Fibroblast of pulmonary artery (primary cell): ENCODE results near the gene RECQL5.

Experiments
- DNase-seq: peaks from one replicate; pipeline ENCODE4 v3.0.0-alpha.2; 2010; ENCODE audit warnings: low read depth
- H3K4me3 ChIP-seq: replicated peaks from 2 replicates; pipeline ENCODE4 v1.5.1; 2011; ENCODE audit warnings: low read depth, mild to moderate bottlenecking, control low read depth, low read length, moderate library complexity
- CTCF ChIP-seq: IDR thresholded peaks from 2 replicates; pipeline ENCODE4 v1.5.1; 2011; ENCODE audit warnings: mild to moderate bottlenecking, control low read depth, low read length, inconsistent platforms; ENCODE audit errors: missing control alignments

RECQL5 gene

GRCh38 chr17:75624714-75625345, 42.1 kb downstream of the RECQL5 start:
- no peak for DNase-seq
- H3K4me3 ChIP-seq, result no peak overlapping the region
- TF ChIP-seq CTCF, result no peak

GRCh38 chr17:75624021-75624420, 42.9 kb downstream of the RECQL5 start:
- no peak for DNase-seq
- H3K4me3 ChIP-seq, result no peak overlapping the region
- TF ChIP-seq CTCF, result no peak

GRCh38 chr17:75623386-75623785, 43.6 kb downstream of the RECQL5 start:
- peak; percentile 3 for DNase-seq
- no peak for TF ChIP-seq CTCF
- H3K4me3 ChIP-seq, result no peak overlapping the region

- no peak for TF ChIP-seq CTCF
- no peak for DNase-seq
Observed at GRCh38 chr17:75622771-75623273, 44.1 kb downstream of the RECQL5 start.

GRCh38 chr17:75622076-75622475, 44.9 kb downstream of the RECQL5 start:
- no peak for DNase-seq
- TF ChIP-seq CTCF, result no peak
- no peak overlapping the region for H3K4me3 ChIP-seq

More at GRCh38 chr17:75622771-75623273, 44.1 kb downstream of the RECQL5 start:
- H3K4me3 ChIP-seq, result no peak overlapping the region

GRCh38 chr17:75621489-75621888, 45.5 kb downstream of the RECQL5 start:
- H3K4me3 ChIP-seq, result no peak overlapping the region
- TF ChIP-seq CTCF, result no peak
- no peak for DNase-seq
